AG04449 (cell line): Measurements from ENCODE around the gene KRTAP2-4.

Source experiments
- CTCF ChIA-PET: fragments of 350-600 bp; formaldehyde crosslinking; extraction: SDS; loops from one replicate; lab custom pipeline; 2021; ENCODE audit warnings: antibody characterized with exemption; lab: Yijun Ruan, JAX
- POLR2A ChIA-PET: fragments of 400-600, 350-600 bp; formaldehyde crosslinking; extraction: SDS; loops from one replicate; lab custom pipeline; 2020; ENCODE audit warnings: antibody characterized with exemption, inconsistent platforms; lab: Yijun Ruan, JAX
- DNase-seq: peaks from one replicate; pipeline ENCODE4 v3.0.0-alpha.2; 2010; ENCODE audit warnings: low read depth, low spot score
- H3K4me3 ChIP-seq: 2 replicates; pipeline ENCODE4 v1.5.1; 2011; ENCODE audit warnings: low read depth, mild to moderate bottlenecking, control low read depth, low read length
- TF ChIP-seq, protein P1 (sequence below): IDR thresholded peaks from one replicate; pipeline ENCODE4 v1.5.1; 2011; ENCODE audit warnings: mild to moderate bottlenecking, moderate library complexity, low read length, control low read depth, inconsistent platforms; ENCODE audit not compliant: insufficient read depth; ENCODE audit errors: missing control alignments

The KRTAP2-4 gene

DNA sequence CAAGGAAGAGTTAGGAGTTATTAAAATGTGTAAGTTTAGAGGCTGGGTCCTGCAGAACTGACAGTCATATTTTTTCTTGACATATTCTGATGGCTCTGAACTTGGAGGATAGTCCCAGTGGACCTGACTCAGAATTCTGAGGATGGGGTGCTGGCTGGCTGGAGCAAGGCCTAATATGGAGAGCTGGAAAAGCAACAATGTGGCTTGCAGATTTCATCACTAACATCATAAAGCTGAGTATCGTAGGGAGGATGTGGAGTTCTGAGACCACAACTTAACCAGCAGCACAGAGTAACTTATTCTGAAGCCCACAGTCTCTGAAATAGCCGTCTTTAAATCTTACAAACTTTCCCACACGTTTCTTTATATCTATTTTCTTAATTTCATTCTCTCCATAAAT lies 41.0 kb downstream of the KRTAP2-4 start:
- ChIA-PET POLR2A (no interaction called here), CTCF (interaction anchor here (0.9 to 1.5 kb wide), 4 partner anchors 9 to 524 kb away, joined by 3 to 6 read pairs (median 3); no protein-coding TSS in a partner anchor)
- TF ChIP-seq, protein P1, sequence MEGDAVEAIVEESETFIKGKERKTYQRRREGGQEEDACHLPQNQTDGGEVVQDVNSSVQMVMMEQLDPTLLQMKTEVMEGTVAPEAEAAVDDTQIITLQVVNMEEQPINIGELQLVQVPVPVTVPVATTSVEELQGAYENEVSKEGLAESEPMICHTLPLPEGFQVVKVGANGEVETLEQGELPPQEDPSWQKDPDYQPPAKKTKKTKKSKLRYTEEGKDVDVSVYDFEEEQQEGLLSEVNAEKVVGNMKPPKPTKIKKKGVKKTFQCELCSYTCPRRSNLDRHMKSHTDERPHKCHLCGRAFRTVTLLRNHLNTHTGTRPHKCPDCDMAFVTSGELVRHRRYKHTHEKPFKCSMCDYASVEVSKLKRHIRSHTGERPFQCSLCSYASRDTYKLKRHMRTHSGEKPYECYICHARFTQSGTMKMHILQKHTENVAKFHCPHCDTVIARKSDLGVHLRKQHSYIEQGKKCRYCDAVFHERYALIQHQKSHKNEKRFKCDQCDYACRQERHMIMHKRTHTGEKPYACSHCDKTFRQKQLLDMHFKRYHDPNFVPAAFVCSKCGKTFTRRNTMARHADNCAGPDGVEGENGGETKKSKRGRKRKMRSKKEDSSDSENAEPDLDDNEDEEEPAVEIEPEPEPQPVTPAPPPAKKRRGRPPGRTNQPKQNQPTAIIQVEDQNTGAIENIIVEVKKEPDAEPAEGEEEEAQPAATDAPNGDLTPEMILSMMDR, result no peak
- H3K4me3 ChIP-seq, result no peak overlapping the region
- DNase-seq, result peak; percentile 51

DNA sequence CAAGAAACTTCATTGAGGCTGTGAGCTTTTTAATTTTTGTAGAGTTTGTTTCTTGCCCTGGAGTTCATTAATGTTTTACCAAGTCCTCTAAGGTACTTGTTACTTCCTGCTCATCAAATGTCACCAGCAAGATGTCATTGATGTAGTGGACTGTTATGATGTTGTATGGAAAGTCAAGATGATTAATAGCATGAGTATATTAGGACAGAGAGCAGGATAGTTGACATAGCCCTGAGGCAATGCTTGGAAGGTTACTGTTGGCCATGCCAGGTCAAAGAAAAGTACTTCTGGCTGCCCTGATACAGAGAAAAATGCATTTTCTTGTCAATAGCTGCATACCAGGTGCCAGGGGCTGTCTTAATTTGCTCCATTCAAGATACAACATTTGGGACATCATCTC lies 45.3 kb downstream of the KRTAP2-4 start:
- DNase-seq, result no peak
- CTCF ChIA-PET, result interaction anchor here (0.8 to 1.5 kb wide), 4 partner anchors 9 to 528 kb away, joined by 3 to 5 read pairs (median 4); no protein-coding TSS in a partner anchor
- TF ChIP-seq, protein P1, result no peak

GRCh38 chr17:41019415-41019814 lies 46.3 kb downstream of the KRTAP2-4 start:
- no peak for DNase-seq
- POLR2A ChIA-PET, result no interaction called here
- TF ChIP-seq, protein P1, result no peak
- H3K4me3 ChIP-seq, result no peak overlapping the region
- CTCF ChIA-PET, result interaction anchor here (0.9 to 2.0 kb wide), 3 partner anchors 9 to 529 kb away, joined by 3 to 6 read pairs (median 4); no protein-coding TSS in a partner anchor

More for the DNA sequence above, 45.3 kb downstream of the KRTAP2-4 start:
- POLR2A ChIA-PET, result no interaction called here
- H3K4me3 ChIP-seq, result no peak overlapping the region

DNA sequence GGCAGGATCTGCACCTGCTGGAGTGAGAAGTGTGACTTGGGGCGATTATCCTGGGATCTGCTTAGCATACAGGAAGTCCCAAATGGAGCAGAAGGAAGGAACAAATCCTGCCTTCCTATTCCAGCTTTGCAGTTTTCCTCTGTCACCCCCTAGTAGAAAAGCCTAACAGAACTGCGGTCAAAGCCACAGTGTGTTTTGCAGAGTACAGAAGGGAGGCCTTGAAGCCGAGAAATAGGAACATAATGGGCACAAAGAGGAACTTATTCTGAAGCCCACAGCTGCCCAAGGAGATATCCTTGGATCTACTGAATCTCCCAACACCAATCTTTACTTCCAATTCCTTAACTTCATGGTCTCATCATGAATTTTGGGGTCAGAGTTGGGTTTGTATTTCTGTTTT lies 47.1 kb downstream of the KRTAP2-4 start:
- no peak overlapping the region for H3K4me3 ChIP-seq
- ChIA-PET CTCF (interaction anchor here (1.5 to 2.0 kb wide), 2 partner anchors 10 kb away, joined by 5 to 6 read pairs; no protein-coding TSS in a partner anchor), POLR2A (no interaction called here)
- DNase-seq, result no peak
- TF ChIP-seq, protein P1, result no peak

GRCh38 chr17:41016578-41017215 lies 49.0 kb downstream of the KRTAP2-4 start:
- ChIA-PET POLR2A (no interaction called here), CTCF (no interaction called here)
- no peak for DNase-seq
- H3K4me3 ChIP-seq, result no peak overlapping the region
- TF ChIP-seq, protein P1, result no peak

DNA sequence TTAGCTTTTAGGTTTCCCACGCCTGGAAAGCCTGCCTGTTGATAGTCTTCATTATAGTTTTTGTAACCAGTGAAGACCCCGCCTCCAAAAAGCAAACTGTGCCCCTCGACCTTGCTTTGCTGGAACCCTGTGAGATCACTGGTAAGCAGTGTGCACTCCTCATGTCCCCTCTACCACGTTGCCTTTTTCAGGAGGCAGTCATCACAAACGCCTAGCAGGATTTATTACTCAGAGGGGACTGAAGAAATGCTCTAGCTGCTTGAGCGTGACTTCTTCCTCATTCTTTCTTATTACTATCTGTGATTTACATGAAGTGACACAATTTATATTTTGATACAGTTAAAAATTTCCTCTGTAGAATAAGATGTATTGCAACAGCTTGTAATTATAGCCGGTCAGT lies 50.2 kb downstream of the KRTAP2-4 start:
- POLR2A ChIA-PET, result no interaction called here
- no peak for DNase-seq
- no peak overlapping the region for H3K4me3 ChIP-seq
- CTCF ChIA-PET, result interaction anchor here (0.8 to 1.9 kb wide), 2 partner anchors 10 to 159 kb away, joined by 3 to 6 read pairs; no protein-coding TSS in a partner anchor
- TF ChIP-seq, protein P1, result no peak
